ENCODE data around the gene PITPNM3. TPM values are rescaled to one million over a fixed set of nuclear protein-coding genes. Genes with fewer than 3 reads are reported as not detected.

PITPNM3 gene
- total RNA-seq (1 to 10 TPM; 1.8 to 3.6 TPM), polyA plus RNA-seq (under 1 TPM; 0.38 to 0.67 TPM)
- long read RNA-seq, donor 1, partial matches to known transcripts = 0 of 1 reads
- long read RNA-seq, donor 1, other reads (novel, unspliced or antisense) = 1 of 1 reads
- long read RNA-seq, donor 2, partial matches to known transcripts = 3 of 3 reads
- long read RNA-seq, donor 2, other reads (novel, unspliced or antisense) = 0 of 3 reads

DNA sequence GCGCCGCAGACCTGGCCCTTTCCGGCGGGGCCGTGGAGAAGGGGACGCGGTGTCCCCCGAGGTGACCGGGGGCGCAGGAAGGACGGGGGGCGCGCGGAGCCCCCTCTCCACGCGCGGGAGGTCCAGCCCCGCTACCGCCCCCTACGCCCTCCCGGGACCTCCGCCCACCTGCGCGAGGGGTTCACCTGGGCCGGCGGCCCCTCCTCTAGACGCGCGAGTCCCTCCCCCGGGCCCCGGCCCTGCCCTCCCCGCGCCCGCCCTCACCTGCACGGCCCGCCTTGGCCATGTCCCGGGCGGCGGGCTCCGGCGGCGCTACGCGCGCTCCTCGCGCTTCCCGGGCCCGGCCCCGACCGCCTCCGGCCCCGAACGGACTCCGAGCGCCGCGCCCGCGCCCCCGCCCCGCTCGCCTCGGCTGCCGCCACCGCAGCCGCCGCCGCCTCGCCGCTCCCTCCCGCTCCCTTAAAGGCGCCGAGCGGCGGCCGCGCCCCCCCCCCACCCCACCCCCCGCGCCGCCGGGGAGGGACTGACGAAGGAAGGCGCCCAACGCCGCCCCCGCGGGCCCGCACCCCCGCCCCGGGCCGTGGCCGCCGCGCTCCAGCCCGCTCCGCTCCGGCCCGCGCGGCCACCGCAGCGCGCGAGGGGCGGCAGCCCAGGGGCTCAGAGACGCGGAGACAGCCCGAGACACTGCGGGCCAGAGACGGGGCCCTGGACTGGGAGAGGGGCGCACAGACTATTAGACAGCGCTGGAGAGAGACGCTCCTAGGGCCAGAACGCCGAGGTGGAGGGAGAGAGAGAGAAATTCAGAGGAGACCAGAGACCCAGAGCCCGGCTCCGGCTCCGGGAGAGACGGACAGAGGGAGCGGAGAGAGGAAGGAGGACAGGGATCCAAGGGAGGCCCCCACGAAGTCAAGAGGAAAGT is at the start of gene PITPNM3:
Gene PITPNM3 (minus strand): TSS at position 435 of the 919 bp plus-strand sequence. CDS start 149 bp downstream, at position 286.
- 2 to 3% methylated on average over 50 to 122 of the region's 122 CpGs for WGBS, 2 donors
- DNase-seq = peak in 1 of 2 donors; percentile 66
- intact Hi-C loops (cut with DNase I) = no loop called here

DNA sequence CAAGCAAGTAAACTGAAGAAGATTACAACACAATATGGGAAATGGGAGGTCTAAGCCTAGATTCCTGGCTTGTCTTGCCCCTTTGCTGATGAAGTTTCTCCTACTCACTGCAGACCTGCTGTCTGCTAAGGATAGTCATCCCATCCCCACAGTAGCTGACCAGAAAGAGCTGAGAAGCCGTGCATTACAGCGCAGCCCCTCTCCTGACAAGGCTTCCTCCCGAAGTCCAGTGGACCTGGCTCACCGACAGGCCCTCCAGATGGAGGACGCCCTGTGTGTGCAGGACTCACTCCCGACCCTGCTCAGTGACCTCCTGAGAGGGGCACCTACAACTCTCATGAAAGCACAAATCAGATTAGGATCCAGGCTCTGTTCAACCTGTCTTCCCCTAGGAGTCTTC is 48.8 kb upstream of the PITPNM3 start:
- intact Hi-C loops (cut with DNase I) = no loop called here
- WGBS, 2 donors = 89 to 95% methylated on average over 6 of the region's 6 CpGs
- ATAC-seq (ENCODE audit: low FRiP score) = no peak
- Histone ChIP-seq H3K4me3 (ENCODE audit: low read length in 2 of 2) (no peak overlapping the region), H3K9me3 (ENCODE audit: control insufficient read depth, low read length) (no peaks in the 10 kb centered on the region), H3K36me3 (ENCODE audit: control insufficient read depth in 1 of 2, insufficient read depth in 2 of 2, low read length in 1 of 2) (peaks cover 7 to 8% of the 10 kb centered on the region in 2 donors), H3K27me3 (ENCODE audit: control insufficient read depth in 1 of 2, insufficient read depth in 2 of 2, low read length in 1 of 2) (no peaks in the 10 kb centered on the region), H3K27ac (ENCODE audit: low read depth in 1 of 2, low read length in 2 of 2) (no peak overlapping the region), H3K4me1 (ENCODE audit: control insufficient read depth in 1 of 2, insufficient read depth in 2 of 2, low read length in 2 of 2) (no peaks in the 10 kb centered on the region)
- no peak for DNase-seq

More for the DNA sequence above, at the start of gene PITPNM3:
- ATAC-seq (ENCODE audit: low FRiP score) = no peak
- H3K36me3 ChIP-seq (ENCODE audit: control insufficient read depth in 1 of 2, insufficient read depth in 2 of 2, low read length in 1 of 2) = no peaks in the 10 kb centered on the region
- no peak within 1 kb of the TSS for H3K27ac ChIP-seq (ENCODE audit: low read depth in 1 of 2, low read length in 2 of 2)
- no peaks in the 10 kb centered on the region for H3K9me3 ChIP-seq (ENCODE audit: control insufficient read depth, low read length)
- peak within 1 kb of the TSS; percentile 36 to 51 for H3K4me3 ChIP-seq (ENCODE audit: low read length in 2 of 2)
- H3K27me3 ChIP-seq (ENCODE audit: control insufficient read depth in 1 of 2, insufficient read depth in 2 of 2, low read length in 1 of 2) = no peaks in the 10 kb centered on the region
- H3K4me1 ChIP-seq (ENCODE audit: control insufficient read depth in 1 of 2, insufficient read depth in 2 of 2, low read length in 2 of 2) = no peaks in the 10 kb centered on the region

DNA sequence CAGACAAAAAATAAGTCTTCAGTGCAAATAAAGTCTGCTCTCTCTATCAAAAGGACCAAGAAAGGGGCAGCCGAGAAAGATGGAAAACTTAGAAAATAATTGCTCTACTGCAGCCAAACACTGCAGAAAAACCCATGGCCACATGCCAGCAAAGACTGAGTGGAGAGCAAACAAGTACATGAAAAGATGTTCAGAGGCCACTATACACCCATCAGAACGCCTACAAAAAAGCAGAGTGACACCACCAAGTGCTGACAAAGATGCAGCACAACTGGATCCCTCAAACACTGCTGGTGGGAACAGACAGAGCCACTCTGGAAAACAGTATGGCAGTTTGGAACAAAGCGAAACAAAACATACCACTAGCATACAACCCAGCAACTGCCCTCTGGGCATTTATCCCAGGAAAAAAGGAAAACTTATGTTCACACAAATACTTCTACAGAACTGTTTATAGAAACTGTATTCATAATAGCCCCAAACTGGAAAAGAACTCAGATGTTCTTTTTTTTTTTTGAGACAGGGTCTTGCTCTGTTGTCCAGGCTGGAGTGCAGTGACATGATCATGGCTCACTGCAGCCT is 47.5 kb upstream of the PITPNM3 start:
- DNase-seq (peak in 1 of 2 donors; percentile 54), ATAC-seq (ENCODE audit: low FRiP score) (no peak)
- no peak overlapping the region for H3K27ac ChIP-seq (ENCODE audit: low read depth in 1 of 2, low read length in 2 of 2)
- H3K4me1 ChIP-seq (ENCODE audit: control insufficient read depth in 1 of 2, insufficient read depth in 2 of 2, low read length in 2 of 2) = no peaks in the 10 kb centered on the region
- intact Hi-C loops (cut with DNase I) = no loop called here
- H3K4me3 ChIP-seq (ENCODE audit: low read length in 2 of 2) = no peak overlapping the region
- H3K9me3 ChIP-seq (ENCODE audit: control insufficient read depth, low read length) = no peaks in the 10 kb centered on the region
- H3K27me3 ChIP-seq (ENCODE audit: control insufficient read depth in 1 of 2, insufficient read depth in 2 of 2, low read length in 1 of 2) = no peaks in the 10 kb centered on the region
- WGBS, 2 donors = 23 to 31% methylated on average over 3 of the region's 3 CpGs
- H3K36me3 ChIP-seq (ENCODE audit: control insufficient read depth in 1 of 2, insufficient read depth in 2 of 2, low read length in 1 of 2) = peaks cover 4 to 6% of the 10 kb centered on the region in 2 donors

- Histone ChIP-seq H3K4me3 (ENCODE audit: low read length in 2 of 2) (no peak overlapping the region), H3K36me3 (ENCODE audit: control insufficient read depth in 1 of 2, insufficient read depth in 2 of 2, low read length in 1 of 2) (peaks cover 2 to 6% of the 10 kb centered on the region in 2 donors), H3K9me3 (ENCODE audit: control insufficient read depth, low read length) (no peaks in the 10 kb centered on the region), H3K27ac (ENCODE audit: low read depth in 1 of 2, low read length in 2 of 2) (no peak overlapping the region), H3K27me3 (ENCODE audit: control insufficient read depth in 1 of 2, insufficient read depth in 2 of 2, low read length in 1 of 2) (no peaks in the 10 kb centered on the region), H3K4me1 (ENCODE audit: control insufficient read depth in 1 of 2, insufficient read depth in 2 of 2, low read length in 2 of 2) (no peaks in the 10 kb centered on the region)
- intact Hi-C loops (cut with DNase I) = no loop called here
- DNase-seq = no peak
- no peak for ATAC-seq (ENCODE audit: low FRiP score)
- WGBS, 2 donors = 90 to 92% methylated on average over 2 of the region's 2 CpGs
Measured at GRCh38 chr17:6602141-6602540, 45.8 kb upstream of the PITPNM3 start.

- peaks cover 3 to 5% of the 10 kb centered on the region in 2 donors for H3K36me3 ChIP-seq (ENCODE audit: control insufficient read depth in 1 of 2, insufficient read depth in 2 of 2, low read length in 1 of 2)
- ATAC-seq (ENCODE audit: low FRiP score) (no peak), DNase-seq (no peak)
- no peak overlapping the region for H3K4me3 ChIP-seq (ENCODE audit: low read length in 2 of 2)
- H3K9me3 ChIP-seq (ENCODE audit: control insufficient read depth, low read length) = no peaks in the 10 kb centered on the region
- H3K4me1 ChIP-seq (ENCODE audit: control insufficient read depth in 1 of 2, insufficient read depth in 2 of 2, low read length in 2 of 2) = no peaks in the 10 kb centered on the region
- no peaks in the 10 kb centered on the region for H3K27me3 ChIP-seq (ENCODE audit: control insufficient read depth in 1 of 2, insufficient read depth in 2 of 2, low read length in 1 of 2)
- intact Hi-C loops (cut with DNase I) = no loop called here
- H3K27ac ChIP-seq (ENCODE audit: low read depth in 1 of 2, low read length in 2 of 2) = no peak overlapping the region
Measured at GRCh38 chr17:6599364-6599763, 43.0 kb upstream of the PITPNM3 start.

GRCh38 chr17:6597727-6598126 is 41.4 kb upstream of the PITPNM3 start:
- Histone ChIP-seq H3K4me3 (ENCODE audit: low read length in 2 of 2) (no peak overlapping the region), H3K27me3 (ENCODE audit: control insufficient read depth in 1 of 2, insufficient read depth in 2 of 2, low read length in 1 of 2) (no peaks in the 10 kb centered on the region), H3K4me1 (ENCODE audit: control insufficient read depth in 1 of 2, insufficient read depth in 2 of 2, low read length in 2 of 2) (no peaks in the 10 kb centered on the region), H3K27ac (ENCODE audit: low read depth in 1 of 2, low read length in 2 of 2) (no peak overlapping the region), H3K9me3 (ENCODE audit: control insufficient read depth, low read length) (no peaks in the 10 kb centered on the region), H3K36me3 (ENCODE audit: control insufficient read depth in 1 of 2, insufficient read depth in 2 of 2, low read length in 1 of 2) (peaks cover 4 to 7% of the 10 kb centered on the region in 2 donors)
- intact Hi-C loops (cut with DNase I) = no loop called here
- 78 to 81% methylated on average over 1 of the region's 1 CpG for WGBS, 2 donors
- no peak for ATAC-seq (ENCODE audit: low FRiP score)
- DNase-seq = no peak

- Histone ChIP-seq H3K27ac (ENCODE audit: low read depth in 1 of 2, low read length in 2 of 2) (no peak overlapping the region), H3K27me3 (ENCODE audit: control insufficient read depth in 1 of 2, insufficient read depth in 2 of 2, low read length in 1 of 2) (no peaks in the 10 kb centered on the region), H3K9me3 (ENCODE audit: control insufficient read depth, low read length) (no peaks in the 10 kb centered on the region), H3K36me3 (ENCODE audit: control insufficient read depth in 1 of 2, insufficient read depth in 2 of 2, low read length in 1 of 2) (peaks cover 4 to 8% of the 10 kb centered on the region in 2 donors), H3K4me1 (ENCODE audit: control insufficient read depth in 1 of 2, insufficient read depth in 2 of 2, low read length in 2 of 2) (no peaks in the 10 kb centered on the region), H3K4me3 (ENCODE audit: low read length in 2 of 2) (no peak overlapping the region)
- ATAC-seq (ENCODE audit: low FRiP score) (no peak), DNase-seq (no peak)
- intact Hi-C loops (cut with DNase I) = no loop called here
- 94 to 95% methylated on average over 4 of the region's 4 CpGs for WGBS, 2 donors
Measured at GRCh38 chr17:6596941-6597340, 40.6 kb upstream of the PITPNM3 start.

- H3K27ac ChIP-seq (ENCODE audit: low read depth in 1 of 2, low read length in 2 of 2) = no peak overlapping the region
- H3K4me1 ChIP-seq (ENCODE audit: control insufficient read depth in 1 of 2, insufficient read depth in 2 of 2, low read length in 2 of 2) = no peaks in the 10 kb centered on the region
- H3K9me3 ChIP-seq (ENCODE audit: control insufficient read depth, low read length) = no peaks in the 10 kb centered on the region
- H3K4me3 ChIP-seq (ENCODE audit: low read length in 2 of 2) = no peak overlapping the region
- no peaks in the 10 kb centered on the region for H3K27me3 ChIP-seq (ENCODE audit: control insufficient read depth in 1 of 2, insufficient read depth in 2 of 2, low read length in 1 of 2)
- 78 to 80% methylated on average over 2 of the region's 2 CpGs for WGBS, 2 donors
- intact Hi-C loops (cut with DNase I) = no loop called here
- ATAC-seq (ENCODE audit: low FRiP score) = no peak
- peaks cover 5 to 10% of the 10 kb centered on the region in 2 donors for H3K36me3 ChIP-seq (ENCODE audit: control insufficient read depth in 1 of 2, insufficient read depth in 2 of 2, low read length in 1 of 2)
- no peak for DNase-seq
Measured at GRCh38 chr17:6596511-6596910, 40.2 kb upstream of the PITPNM3 start.
